Measurements from ENCODE around the gene GNAI3.

GRCh38 chr1:109569323-109569722, 20.9 kb downstream of the GNAI3 start:
- TF ChIP-seq CTCF (IDR thresholded peaks at IDR 0.05; ENCODE audit: low read depth, low read length) (no peak), MAX (IDR thresholded peaks at IDR 0.05; ENCODE audit: low read depth, low read length) (no peak), POLR2A (IDR thresholded peaks at IDR 0.05; ENCODE audit: extremely low read depth, insufficient read length) (no peak)
